Stimulated activated CD4-positive, alpha-beta T cell treated with anti-CD3 and anti-CD28 coated beads, Interleukin-4, amount 100 ng/mL, for 4 hours (primary cell): ENCODE measurements around the gene MBTPS1.

ENCODE experiments used
- DNase-seq, 2 experiments: peaks; one replicate each; pipeline ENCODE4 v3.0.0-alpha.2; 2020

MBTPS1 gene

GRCh38 chr16:84049403-84050060, 67.2 kb downstream of the MBTPS1 start:
- no peak for DNase-seq

- no peak for DNase-seq
Observed at GRCh38 chr16:84048871-84049270, 67.9 kb downstream of the MBTPS1 start.

- DNase-seq: no peak
Observed at GRCh38 chr16:84048270-84048669, 68.5 kb downstream of the MBTPS1 start.

GRCh38 chr16:84047626-84048025, 69.1 kb downstream of the MBTPS1 start:
- DNase-seq: no peak

GRCh38 chr16:84047206-84047605, 69.5 kb downstream of the MBTPS1 start:
- no peak for DNase-seq

- no peak for DNase-seq
Observed at GRCh38 chr16:84045818-84046470, 70.8 kb downstream of the MBTPS1 start.

- DNase-seq: no peak
Observed at GRCh38 chr16:84045001-84045817, 71.5 kb downstream of the MBTPS1 start.

- no peak for DNase-seq
Observed at GRCh38 chr16:84044118-84044488, 72.6 kb downstream of the MBTPS1 start.

- no peak for DNase-seq
Observed at GRCh38 chr16:84043486-84044117, 73.1 kb downstream of the MBTPS1 start.

- no peak for DNase-seq
Observed at GRCh38 chr16:84042879-84043485, 73.8 kb downstream of the MBTPS1 start.

- no peak for DNase-seq
Observed at GRCh38 chr16:84042308-84042878, 74.3 kb downstream of the MBTPS1 start, which contains the start of gene SLC38A8. Gene SLC38A8 (minus strand): TSS chr16:84042795. CDS start chr16:84042157, 638 bp downstream.

GRCh38 chr16:84041881-84042280, 74.9 kb downstream of the MBTPS1 start:
- DNase-seq: no peak

GRCh38 chr16:84040823-84041820, 75.6 kb downstream of the MBTPS1 start:
- no peak for DNase-seq

- DNase-seq: no peak
Observed at GRCh38 chr16:84040226-84040822, 76.4 kb downstream of the MBTPS1 start.

- no peak for DNase-seq
Observed at GRCh38 chr16:84039696-84040095, 77.0 kb downstream of the MBTPS1 start.

- no peak for DNase-seq
Observed at GRCh38 chr16:84038469-84038868, 78.3 kb downstream of the MBTPS1 start.

- DNase-seq: no peak
Observed at GRCh38 chr16:84036982-84037425, 79.7 kb downstream of the MBTPS1 start.

GRCh38 chr16:84036131-84036530, 80.6 kb downstream of the MBTPS1 start:
- DNase-seq: no peak

- no peak for DNase-seq
Observed at GRCh38 chr16:84034516-84034915, 82.2 kb downstream of the MBTPS1 start.
